GM10266 (cell line): ENCODE results near the gene TMEM147.
A peak's percentile ranks its signal among the peaks of the same experiment; 100 is the strongest.

Source experiments
- DNase-seq: peaks from one replicate; pipeline ENCODE4 v3.0.0; 2012; ENCODE audit errors: extremely low spot score
- CTCF ChIP-seq: IDR thresholded peaks from 2 replicates; pipeline ENCODE4 v1.5.1; 2012; ENCODE audit warnings: mild to moderate bottlenecking, low read depth; ENCODE audit not compliant: control insufficient read depth, insufficient read depth; ENCODE audit errors: missing control alignments

Gene TMEM147

DNA sequence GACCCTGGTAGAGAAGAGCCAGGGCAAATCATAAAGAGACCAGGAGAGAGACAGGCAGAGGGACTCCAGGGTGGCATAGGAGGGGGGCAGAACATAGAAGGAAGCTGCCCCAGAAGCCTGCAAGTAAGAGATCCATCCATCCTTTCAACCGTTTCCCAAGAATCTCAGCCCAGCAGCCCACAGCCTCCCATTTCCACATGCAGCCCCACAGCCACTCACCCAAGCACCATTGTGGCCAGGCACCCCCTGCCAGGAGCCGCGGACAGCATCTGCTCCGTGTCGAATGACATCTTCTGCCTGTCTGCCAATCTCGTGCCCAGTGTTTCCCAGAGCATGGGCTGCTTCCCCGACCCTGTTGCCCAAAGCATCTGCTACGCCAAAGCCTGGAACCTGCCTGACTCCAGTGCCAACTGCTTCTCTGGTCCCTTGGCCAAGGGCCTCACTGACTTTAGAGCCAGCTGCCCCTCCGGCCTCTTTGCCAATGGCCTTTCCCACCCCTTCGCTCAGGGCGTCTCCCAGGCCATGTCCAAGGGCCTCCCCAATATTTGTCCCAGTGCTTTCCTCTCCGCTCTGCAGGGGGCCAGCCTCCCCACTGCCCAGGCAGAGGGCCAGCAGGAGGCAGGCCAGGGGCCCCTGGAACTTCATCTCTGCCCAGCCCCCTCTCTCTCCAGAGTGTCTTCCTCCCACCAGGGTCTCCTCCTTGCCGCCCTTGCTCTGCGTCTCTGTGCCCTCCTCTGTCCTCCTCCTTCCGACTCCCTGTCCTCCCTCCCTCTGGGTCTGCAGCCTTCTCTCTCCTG is 32.4 kb upstream of the TMEM147 start:
- TF ChIP-seq CTCF = no peak

DNA sequence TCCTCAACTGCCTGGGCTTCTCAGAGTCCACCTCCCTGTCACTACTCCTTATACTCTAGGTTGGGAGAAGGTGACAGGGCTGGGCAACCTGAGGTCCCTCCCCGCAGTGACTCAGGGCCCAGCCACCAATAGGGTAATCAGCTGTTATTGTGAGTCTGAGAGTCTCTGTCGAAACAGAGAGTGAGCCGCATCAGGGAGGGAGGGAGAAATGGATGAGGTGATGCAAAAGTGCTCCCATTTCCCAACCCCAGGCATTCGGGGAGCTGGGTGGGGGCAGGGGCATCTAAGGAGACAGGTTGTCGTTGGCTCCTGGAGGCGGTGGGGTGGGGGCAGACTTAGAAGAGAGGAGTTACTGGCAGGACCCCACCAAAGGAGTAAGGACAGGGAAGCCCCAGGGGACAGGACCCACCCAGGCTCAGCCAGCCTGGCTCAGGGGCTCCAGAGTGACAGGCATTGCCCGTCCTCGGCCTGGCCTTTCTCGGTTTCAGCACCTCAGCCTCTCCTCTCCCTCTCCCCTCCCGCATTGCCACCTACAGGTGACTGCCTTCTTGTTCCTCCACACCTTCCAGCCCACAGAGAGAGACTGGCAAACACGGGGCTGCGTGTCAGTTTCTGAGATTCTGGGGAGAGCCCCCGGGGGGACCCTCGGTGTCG is 31.7 kb upstream of the TMEM147 start, which contains the start of gene DMKN:
Gene DMKN, minus strand, starts transcription at position 22 of the 654 bp plus-strand sequence. CDS start 174 bp downstream, outside the sequence.
- no peak for DNase-seq
- peak; percentile 2 for TF ChIP-seq CTCF

More for the DNA sequence above, 32.4 kb upstream of the TMEM147 start:
- DNase-seq = no peak

DNA sequence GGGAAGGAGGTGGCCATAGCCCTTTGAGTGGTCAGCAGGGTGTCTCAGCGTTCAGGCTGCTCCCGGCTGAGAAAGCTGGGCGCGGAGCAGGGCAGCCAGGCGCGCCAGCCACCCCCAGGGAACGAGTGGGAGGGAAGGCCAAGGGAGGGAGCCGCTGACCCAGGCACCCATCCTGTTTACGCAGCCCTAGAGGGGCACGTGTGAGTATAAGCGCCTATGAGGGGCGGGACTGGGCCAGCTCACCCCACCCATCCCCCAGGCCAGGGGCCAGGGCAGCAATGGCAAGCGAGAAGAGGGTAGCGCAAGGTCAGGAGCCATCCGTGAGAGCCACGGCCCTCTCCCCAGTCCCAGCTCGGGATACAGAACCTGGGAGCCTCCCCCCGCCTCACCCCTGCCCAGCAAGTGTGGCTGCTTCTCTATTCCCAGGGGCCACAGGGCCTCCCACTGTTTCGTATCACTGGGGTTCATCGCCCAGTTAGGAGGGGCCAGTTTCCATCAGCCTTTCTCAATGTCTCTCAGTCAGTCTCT is 31.1 kb upstream of the TMEM147 start:
- no peak for TF ChIP-seq CTCF
- no peak for DNase-seq

DNA sequence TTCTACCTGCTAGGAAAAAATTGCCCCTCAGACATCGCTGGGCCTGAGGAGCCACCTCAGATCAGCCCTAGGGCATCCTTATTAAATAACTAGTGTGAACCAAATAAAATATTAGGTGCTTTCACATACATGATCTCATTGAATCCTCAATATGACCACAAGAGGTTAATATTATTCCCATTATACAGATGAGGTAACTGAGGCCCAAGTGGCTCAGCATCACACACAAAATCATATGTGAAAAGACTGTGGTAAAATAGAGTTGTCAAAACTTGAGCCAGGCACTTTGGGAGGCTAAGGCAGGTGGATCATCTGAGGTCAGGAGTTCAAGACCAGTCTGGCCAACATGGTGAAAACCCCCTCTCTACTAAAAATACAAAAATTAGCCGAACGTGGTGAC is 29.1 kb upstream of the TMEM147 start:
- no peak for DNase-seq
- no peak for TF ChIP-seq CTCF

DNA sequence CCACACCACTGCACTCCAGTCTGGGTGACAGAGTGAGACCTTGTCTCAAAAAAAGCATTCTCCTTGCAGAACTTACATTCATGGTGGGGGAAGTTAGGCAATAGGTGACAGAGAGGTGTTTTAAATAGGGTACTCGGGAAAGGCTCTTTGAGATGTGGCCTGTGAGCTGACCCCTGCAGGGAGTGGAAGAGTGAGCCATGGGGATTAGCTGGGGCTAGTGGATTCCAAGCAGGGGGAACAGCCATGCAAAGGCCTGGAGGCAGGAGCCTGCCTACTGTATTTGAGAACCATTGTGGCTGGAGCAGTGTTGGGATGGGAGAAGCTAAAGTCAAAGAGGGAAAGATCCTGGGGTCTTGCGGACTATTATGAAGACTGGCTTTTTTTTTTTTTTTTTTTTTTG is 28.1 kb upstream of the TMEM147 start:
- DNase-seq = no peak
- TF ChIP-seq CTCF = no peak

DNA sequence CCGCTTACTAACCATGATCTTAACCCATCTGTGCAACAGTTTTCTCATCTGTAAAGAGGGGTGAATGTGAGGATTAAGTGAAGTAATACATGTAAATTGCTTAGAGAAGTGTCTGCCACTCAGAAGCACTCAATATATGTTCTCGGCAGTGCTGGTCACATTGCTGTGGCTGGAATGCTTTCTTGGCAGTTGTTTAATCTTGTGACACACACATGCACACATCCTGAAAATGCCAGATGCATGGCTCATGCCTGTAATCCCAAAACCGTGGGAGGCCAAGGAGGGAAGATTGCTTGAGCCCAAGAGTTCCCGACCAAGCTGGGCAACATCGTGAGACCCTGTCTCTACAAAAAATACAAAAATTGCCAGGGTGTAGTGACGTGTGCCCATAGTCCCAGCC is 27.1 kb upstream of the TMEM147 start:
- DNase-seq = no peak
- TF ChIP-seq CTCF = no peak

DNA sequence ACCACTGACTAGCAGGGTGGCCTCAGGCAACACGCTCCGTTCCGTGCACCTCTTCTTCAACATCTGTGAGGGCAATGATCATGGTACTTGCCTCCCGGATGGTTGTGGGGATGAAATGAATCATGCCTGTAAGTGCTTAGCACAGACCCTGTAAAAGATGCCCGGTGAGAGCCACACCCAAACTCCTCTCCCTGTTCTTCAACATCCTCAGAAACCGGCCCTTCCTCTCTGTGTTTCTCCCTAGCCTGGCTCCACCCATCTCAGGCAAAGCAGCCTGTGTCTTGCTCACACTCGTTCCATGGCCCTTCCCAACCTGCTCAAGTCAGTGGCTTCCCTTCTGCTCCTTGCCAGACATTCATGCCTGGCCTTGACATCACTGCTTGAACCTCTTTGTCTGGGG is 26.1 kb upstream of the TMEM147 start:
- TF ChIP-seq CTCF = no peak
- DNase-seq = no peak
